ENCODE data around the gene ROR2.
"Not testable (repeated sequence)": the region's sequence is repeated elsewhere in the genome, so short reads cannot be mapped to it uniquely, and the experiment has no call there.

The ROR2 gene

DNA sequence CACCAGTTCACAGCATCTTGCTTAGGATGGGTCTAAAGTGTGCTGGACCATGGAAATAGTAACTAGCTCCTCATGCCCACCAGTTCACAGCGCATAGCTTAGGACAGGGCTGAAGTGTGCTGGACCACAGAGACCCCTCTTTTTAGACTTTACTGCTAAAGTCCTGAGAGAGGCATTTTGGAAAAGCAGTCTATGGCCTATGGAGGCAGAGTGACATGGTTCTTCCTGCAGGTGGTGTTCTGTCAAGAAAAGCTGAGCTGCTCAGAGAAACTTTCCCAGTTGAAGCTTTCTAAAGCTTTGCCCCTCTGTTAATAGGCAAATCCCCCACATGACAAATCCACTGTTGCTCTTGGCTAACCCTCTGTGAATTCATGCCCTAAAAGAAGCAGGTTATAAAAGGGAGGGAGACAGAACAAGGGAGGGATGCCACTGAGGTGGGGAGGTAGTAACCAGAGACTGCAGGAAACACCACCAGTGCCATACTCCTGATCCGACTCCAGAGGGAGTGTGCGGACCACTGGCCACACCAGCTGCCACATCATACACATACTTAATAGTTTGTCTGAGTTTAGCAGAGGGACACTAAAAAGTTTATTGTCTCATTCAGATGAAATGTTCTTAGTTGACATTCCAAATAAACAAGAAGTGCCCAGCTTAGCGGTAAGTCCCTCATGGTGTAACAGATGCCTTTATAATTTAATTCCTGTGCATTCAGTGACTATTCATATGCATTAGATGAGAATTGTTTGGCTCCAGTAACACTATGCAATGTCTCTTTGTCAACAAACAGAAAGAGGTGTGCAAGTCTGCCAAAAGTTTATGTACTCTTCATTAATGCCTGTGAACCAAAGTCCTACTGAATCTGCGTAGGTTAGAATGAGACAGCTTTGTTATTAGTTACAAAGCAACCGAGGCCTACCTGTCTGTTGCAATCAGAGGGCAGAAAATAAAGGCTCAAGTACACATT lies 290.2 kb downstream of the ROR2 start:
- DNase-seq, result peak; percentile 19

DNA sequence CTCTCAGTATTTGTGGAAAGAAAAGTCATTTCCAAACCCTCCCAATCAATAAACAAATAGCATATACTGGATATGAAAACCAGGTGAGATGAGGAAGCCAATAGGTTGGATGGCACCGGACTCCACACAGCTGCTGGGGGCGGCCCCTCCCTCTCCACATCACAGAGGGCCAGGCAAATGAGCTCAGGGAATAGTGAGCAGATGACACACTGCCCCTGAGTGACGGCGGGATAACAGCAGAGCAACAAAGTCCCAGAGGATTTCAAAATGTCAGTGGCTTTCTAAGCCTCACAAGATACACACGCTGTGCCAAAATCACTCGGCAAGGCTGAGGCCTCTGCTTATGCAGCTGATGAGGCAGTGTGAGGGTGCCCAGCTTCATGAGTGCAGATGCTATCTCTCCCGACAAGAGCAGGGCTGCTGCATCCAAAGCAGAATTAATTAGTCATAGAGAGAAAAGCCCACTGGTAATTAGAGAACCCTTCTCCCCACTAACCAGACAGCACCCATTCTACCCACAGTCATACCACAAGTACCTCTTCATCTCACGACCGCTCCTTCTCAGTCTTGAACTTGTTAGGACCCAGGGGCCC lies 291.4 kb downstream of the ROR2 start:
- no peak for DNase-seq

DNA sequence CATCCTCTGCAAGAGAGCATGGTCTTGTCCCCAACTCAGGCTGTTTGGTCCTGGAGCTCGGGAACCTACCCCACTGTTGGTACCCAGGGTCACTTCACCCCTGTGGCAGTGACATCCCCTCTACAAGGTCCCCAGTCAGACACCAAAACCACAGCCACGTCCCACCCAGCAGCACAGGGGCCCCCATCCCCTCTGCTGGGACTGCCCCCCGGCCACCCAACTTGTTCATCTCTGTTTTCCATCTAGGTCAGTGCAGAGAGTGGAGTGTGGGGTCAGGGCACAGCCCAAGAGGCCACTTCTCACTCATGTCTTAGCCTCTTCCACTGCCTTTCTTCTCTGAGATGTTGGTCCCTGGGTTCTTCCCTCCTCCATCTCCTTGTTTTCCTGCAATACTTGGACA lies 292.5 kb downstream of the ROR2 start:
- no peak for DNase-seq

DNA sequence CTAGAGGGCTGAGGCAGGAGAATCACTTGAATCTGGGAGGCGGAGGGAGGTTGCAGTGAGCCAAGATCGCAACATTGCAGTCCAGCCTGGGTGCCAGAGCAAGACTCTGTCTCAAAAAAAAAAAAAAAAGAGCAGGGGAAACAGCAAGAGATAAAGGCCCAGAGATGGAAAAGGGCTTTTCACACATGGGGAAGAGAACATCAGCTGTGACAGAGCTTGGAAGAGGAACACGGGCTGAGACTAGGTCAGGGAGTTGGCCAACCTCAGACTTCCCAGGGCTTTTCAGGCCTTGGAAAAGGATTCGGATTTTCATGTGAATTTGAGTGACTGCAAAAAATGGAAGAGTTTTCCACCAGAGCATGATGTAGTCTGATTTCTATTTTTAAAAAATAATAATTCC lies 294.4 kb downstream of the ROR2 start:
- DNase-seq, result no peak

DNA sequence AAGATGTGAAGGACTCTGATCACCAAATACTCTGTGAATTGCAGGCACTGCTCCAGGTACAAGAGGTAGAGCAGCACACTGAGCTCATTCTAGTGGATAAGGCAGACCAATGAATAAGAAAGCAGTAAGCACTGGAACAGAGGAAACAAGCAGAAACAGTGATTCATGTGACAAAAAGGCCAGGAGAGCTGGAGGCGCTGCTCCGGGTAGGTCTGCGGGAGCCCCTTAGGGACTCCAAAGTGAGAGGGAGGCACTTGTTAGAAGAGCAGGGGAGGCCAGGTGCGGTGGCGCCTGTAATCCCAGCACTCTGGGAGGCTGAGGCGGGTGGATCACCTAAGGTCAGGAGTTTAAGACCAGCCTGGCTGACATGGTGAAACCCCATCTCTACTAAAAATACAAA lies 294.8 kb downstream of the ROR2 start:
- no peak for DNase-seq

DNA sequence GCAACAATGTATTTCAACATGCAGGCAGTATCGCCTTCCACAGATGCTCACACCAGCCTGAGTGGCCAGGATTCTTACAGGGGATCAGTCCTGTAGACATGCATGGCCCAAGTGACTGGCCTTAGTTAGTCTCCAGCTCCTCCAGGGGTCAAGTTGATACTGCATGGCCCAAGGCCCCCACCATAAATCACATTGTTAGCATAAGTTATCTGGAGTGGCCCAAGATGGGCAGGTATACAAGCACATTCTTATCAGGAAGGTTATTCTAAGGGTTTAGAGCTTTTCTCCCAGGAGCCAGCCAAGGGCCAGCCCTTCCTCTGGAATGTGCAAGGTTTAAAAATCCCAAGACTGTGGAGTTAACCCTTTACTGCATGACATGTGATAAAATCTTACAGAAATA lies 295.5 kb downstream of the ROR2 start:
- DNase-seq, result no peak

DNA sequence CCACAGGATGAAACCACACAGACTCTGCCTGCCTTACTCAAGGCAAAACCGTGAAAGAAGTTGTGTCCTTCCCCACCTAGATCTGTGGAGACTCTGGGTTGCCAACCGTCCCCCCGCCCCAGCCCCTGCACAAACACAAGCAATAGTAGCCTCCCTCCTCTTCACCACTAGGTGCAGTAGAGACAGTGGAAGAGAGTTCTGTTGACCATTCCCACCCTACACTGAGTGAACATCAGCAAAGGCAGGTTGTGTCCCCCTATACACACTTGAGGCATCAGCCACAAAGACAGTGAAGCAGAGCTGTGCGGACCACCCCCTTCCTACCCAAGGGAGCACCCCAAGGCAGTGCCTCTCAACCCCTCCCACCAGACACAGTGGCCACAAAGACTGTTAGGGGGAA lies 302.7 kb downstream of the ROR2 start:
- no peak for DNase-seq

DNA sequence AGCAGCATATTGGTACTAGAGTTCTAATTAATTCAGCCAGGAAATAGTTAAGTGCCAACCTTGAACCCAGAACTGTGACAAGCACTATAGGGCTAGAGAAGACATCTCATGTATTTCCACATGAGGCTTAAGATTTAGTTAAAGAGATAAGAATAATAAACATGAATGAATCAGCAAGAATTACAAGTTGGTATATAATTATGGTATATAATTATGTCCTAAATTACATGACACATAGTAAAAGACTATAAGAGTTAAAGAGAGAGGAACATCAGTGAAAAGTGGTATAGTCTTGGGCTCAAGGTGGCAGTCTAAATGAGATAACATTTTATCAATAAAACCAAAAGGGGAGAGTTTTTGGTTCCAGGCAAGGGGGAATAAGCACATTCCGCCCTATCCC lies 303.3 kb downstream of the ROR2 start:
- no peak for DNase-seq

DNA sequence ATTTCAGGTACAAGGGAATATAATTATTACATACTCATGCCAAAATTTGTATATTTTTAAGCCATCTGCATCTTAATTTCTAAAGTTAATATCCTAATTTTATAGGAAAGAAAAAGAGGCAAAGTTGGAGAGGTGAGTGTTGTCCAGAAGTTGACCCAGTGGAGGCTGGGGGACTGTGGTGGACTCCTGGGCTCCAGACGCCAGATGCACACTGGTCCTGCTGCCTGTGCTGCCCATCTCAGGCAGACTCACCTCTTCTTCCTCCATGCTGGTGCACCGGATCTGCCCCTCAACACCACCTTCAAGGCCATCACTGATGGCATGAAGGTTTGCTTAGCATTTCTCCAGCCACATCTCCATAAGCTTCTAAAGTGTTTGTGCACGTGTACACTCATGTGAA lies 305.6 kb downstream of the ROR2 start:
- no peak for DNase-seq

DNA sequence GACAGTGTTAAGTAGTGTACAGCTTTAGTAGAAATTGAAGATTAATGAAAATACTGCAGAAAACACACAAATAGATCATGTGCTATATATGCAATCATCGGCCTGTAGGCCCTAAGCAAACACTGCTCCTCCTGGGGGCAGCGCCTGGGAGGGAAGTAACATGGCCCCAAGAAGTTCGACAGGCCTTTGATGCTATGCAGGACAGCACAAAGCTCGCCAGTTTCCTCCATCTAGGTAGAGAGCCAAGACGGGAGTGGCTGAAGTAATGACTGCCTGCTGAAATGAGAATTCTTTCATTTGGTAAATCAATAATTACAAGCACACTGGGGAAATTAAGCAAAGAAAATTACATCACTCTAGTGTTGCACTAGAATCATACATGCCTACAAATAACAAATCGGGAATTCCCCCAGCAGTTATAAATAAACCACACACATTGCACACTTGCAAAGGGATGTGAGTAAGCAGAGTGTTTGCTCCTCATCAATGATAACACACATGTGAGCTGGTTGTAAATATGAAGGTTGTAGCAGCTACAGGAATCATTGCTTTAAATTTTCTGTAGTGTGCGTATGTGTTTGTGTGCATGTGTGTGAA lies 306.4 kb downstream of the ROR2 start:
- no peak for DNase-seq

DNA sequence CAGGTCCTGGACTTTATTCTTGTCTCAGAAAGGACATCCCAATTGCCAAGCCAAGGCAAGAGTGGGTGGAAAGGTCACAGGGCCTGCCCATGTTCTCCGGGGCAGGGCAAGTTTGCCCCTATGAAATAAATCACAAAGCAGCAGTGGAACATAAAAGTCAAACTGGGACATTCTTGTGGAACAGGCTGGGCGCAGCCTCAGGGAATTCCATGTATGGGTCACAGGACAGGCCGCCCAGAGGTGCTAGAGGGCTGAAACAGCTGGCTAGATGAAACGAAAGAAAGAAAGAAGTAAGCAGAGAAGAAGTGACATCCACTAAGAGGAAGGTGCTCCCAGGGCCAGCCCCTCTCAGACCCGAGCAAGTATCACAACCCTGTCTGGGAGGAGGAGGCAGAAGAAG lies 307.3 kb downstream of the ROR2 start:
- no peak for DNase-seq

DNA sequence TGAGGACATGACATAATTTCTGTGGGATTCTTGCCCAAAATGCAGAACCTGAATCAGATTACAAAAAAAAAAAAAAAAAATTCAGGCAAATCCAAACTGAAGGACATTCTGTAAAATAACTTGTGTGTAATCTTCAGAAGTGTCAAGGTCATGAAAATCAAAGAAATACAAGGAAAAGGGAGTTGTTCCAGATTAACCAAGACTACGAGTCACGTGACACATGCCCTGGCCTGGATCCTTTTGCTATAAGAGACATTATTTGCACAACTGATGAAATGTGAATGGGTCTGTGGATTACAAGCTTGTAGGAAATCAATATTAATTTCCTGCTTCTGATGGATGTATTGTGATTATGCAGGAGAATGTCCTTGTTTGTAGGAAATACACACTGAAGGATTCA lies 309.6 kb downstream of the ROR2 start:
- DNase-seq, result no peak

DNA sequence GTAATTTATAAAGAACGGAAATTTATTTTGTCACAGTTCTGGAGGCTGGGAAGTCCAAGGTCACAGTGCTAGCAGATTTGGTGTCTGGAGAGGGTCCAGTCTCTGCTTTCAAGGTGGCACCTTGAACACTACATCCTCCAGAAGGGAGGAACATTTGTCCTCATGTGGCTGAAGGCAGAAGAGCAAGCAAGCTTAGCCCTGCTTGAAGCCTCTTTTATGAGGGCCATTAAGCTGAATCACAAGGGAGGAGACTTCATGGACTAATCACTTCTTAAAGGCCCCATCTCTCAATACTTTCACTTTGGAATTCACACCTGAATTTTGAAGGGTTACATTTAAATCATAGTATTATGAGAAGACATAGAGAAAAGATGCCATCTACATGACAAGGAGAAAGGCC lies 311.0 kb downstream of the ROR2 start:
- no peak for DNase-seq

DNA sequence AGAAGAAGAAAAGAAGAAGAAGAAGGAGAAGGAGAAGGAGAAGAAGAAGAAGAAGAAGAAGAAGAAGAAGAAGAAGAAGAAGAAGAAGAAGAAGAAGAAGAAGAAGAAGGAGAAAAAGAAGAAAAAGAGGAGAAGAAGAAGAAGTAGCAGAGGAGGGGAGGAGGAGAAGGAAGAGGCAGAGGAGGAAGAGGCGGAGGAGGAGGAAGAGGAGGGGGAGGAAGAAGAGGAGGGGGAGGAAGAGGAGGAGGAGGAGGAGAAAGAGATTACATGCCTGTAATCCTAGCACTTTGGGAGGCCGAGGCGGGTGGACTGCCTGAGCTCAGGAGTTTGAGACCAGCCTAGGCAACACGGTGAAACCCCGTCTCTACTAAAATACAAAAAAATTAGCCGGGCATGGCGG lies 315.2 kb downstream of the ROR2 start:
- DNase-seq, result not testable (repeated sequence)

DNA sequence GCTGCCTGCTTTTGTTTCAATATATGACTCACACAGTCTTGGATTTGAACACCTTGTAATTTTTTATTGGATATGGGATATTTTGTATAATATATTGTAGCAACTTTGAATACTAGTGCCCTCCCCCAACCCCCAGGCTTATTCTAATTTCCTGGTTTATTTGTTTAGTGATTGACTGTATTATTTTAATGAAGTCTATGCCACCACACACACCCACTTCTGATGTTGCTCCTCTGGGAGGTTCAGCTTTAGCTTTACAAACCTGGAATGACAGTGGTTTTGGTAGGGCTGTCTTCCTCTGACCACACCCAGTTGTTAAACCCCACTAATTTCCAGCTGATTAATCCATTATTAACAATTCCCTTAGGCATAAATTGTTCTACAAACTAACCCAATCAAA lies 320.3 kb downstream of the ROR2 start:
- DNase-seq, result no peak

DNA sequence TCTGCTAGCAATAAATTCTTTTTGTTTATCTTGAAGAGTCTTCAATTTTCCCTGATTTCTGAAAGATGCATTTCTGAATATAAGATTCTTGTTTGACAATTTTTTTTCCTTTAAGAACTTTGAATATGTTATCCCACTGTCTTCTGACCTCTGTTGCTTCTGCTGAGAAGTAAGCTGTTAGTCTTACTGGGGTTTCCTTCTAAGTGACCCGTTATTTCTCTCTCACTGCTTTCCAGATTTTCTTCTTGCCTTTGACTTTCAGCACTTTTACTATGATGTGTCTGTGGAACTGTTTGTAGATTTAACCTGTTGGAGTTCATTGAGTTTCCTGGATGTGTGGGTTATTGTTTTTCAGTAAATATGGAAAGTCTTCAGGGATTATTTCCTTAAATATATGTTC lies 321.1 kb downstream of the ROR2 start:
- DNase-seq, result no peak

DNA sequence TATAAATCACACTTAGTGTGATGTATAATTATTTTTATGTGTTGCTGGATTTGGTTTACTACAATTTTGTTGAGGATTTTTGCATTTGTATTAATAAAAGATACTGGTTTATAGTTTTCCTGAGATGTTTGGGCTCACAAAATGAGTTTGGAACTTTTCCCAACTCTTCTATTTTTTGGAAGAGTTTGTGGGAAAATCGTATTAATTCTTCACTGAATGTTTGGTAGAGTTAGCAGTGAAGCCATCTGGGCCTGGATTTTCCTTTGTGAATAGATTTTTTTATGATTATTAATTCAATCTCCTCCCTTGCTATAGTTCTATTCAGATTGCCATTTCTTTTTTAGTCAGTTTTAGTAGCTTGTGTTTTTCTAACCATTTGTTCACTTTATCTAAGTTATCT lies 324.7 kb downstream of the ROR2 start:
- DNase-seq, result no peak

DNA sequence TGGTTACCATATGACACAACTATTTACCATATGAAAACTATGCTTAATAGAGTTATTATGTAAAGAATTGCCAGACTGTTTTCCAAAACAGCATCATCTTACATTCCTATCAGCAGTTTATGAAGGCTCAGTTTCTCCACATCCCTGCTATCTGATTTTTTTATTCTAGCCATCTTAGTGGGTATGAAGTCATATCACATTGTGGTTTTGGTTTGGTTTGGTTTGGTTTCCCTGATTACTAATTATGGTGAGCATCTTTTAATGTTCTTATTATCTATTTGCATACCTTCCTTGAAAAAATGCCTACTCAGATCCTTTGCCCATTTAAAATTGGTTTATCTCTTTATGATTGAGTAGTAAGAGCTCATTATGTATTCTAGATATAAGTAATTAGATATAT lies 327.0 kb downstream of the ROR2 start:
- no peak for DNase-seq

DNA sequence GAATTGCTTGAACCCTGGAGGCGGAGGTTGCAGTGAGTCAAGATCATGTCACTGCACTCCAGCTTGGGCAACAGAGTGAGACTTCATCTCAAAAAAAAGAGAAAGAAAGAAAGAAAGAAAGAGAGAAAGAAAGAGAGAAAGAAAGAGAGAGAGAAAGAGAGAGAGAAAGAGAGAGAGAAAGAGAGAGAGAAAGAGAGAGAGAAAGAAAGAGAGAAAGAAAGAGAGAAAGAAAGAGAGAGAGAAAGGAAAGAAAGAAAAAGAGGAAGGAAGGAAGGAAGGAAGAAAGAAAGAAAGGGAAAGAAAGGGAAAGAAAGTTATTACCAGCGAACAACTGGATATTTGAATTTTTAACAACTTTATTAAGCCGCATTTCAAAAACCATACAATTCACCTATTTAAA lies 327.9 kb downstream of the ROR2 start:
- DNase-seq, result not testable (repeated sequence)

DNA sequence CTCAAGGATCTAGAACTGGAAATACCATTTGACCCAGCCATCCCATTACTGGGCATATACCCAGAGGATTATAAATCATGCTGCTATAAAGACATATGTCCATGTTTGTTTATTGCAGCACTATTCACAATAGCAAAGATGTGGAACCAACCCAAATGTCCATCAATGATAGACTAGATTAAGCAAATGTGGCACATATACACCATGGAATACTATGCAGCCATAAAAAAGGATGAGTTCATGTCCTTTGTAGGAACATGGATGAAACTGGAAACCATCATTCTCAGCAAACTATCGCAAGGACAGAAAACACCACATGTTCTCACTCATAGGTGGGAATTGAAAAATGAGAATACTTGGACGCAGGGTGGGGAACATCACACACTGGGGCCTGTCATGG lies 336.0 kb downstream of the ROR2 start:
- DNase-seq, result not testable (repeated sequence)

DNA sequence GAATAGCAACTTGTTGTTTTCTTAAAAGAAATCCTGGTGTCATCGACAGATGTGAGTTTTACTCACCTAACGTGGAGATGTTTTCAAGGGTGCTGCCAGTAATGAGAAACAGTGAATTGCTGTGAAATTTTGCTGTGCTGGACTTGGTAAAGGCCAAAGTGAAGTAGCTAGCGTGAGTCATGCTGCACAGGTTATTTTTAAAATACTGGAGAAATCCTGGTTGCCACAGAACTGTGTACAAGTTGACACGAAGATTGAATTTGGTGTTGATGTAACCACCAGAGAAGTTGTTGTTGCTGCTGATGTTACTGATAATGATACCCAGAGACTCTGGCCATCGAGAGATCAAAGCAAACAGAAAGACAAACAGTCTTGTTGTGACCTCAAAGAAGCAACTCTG lies 338.4 kb downstream of the ROR2 start:
- DNase-seq, result no peak

DNA sequence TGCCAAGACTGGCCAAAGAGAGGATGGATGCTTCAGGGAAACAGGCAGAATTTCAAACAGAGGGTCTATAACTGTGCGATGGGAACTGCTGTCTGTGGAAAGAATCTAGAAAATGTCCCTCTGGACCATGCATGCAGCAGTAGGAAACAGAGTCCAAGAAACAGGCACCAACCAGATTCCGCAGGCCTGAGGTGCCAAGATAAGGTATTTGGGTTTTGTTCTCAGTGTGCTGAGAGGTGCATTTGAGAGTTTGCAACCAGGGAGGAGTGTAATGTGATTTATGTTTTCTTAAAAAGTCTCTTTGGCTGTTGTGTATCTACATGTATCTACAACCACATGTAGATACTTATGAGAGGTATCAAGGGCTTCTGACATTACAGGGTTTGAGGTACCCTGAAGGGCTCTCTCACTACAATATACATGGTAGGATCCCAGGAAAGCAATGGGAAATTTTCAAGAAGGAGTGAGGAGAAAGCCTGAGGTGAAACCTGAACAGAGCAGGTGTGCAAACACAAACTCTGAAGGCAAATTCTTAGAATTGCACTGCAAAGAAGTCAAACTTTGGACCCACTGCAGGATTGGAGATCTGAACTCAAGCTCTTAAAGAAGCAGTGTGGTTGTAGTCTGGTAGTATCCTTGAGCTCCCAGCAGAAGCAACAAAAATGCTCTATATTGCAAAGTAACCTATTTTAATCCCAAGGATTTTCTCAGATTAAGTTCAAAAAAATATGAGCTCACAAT lies 343.6 kb downstream of the ROR2 start:
- DNase-seq, result no peak

DNA sequence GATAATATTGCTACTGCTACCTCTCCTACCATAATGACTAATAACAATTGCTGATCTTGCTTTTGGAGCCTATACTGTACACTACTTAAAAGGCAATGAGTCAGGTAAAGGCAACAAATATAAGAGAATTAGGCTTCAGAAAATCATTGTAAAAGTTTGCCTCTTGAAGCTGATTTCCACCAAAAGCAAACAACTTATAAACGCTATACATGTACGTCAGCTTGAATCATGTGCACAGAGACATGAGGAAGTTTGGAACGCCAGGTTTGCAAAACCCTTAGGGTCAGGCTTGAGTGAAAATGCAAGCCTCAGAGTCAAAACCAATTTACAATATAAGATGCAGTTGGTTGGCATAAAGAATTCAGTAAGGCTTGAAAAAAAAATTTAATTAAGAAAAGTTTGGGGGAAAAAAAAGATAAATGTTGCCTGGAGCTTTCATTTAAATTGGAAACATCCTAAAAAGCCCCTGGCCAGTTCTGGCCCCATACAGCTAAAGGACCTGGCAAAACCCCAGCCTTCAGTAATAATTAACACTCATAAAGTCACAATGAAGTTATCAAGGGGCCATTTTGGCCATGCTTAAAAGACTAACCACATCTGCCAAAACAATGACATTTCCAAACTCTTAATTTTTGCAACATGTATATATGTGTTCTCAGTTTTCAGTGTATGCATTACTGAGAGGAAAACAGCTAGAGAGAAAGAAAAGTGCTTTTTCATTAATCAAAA lies 345.4 kb downstream of the ROR2 start:
- no peak for DNase-seq
